Adrenal gland (tissue), 12 donors: ENCODE measurements around the gene OPRM1. TPM values are rescaled to one million over a fixed set of nuclear protein-coding genes. Genes with fewer than 3 reads are reported as not detected.

Experiments
- DNase-seq, 7 donors: peaks; one replicate each; pipeline ENCODE4 v3.0.0-alpha.2; 2019 to 2020
- H3K27ac ChIP-seq, 5 donors: fragments of 200-600 bp; sonication (generic) in 4 of 5; 1 replicate in 3 of 5; 2 replicates in 2 of 5; pipeline versions ENCODE4 v1.5.1 to v1.8.0; 2016 to 2020; ENCODE audit warnings: mild to moderate bottlenecking in 1 of 5
- H3K27me3 ChIP-seq: fragments of 200-600 bp; 2 replicates; pipeline ENCODE4 v1.8.0; 2021
- H3K36me3 ChIP-seq, 2 donors: fragments of 200-600 bp; replicated peaks in 1 of 2; 1 replicate in 1 of 2; 2 replicates in 1 of 2; pipeline versions ENCODE4 v1.5.1 to v1.8.0; 2018 to 2022
- H3K4me1 ChIP-seq, 2 donors: fragments of 200-600 bp; replicated peaks in 1 of 2; 1 replicate in 1 of 2; 2 replicates in 1 of 2; pipeline versions ENCODE4 v1.5.1 to v1.8.0; 2018 to 2021
- H3K4me3 ChIP-seq, 4 donors: fragments of 200-600 bp; sonication (generic) in 3 of 4; one replicate each; pipeline ENCODE4 v1.5.1; 2016 to 2018
- H3K9me3 ChIP-seq, 3 donors: fragments of 200-600 bp; sonication (generic) in 1 of 3; replicated peaks in 1 of 3; 1 replicate in 2 of 3; 2 replicates in 1 of 3; pipeline versions ENCODE4 v1.5.1 to v1.8.0; 2016 to 2021
- POLR2A ChIP-seq, 2 donors: fragments of 450-650 bp; IDR thresholded peaks; one replicate each; pipeline ENCODE4 v1.6.1; 2017; ENCODE audit warnings: antibody characterized with exemption in 2 of 2, mild to moderate bottlenecking in 2 of 2, moderate library complexity in 1 of 2
- WGBS, 4 donors: extraction: QIAGEN DNeasy Blood & Tissue Kit in 2 of 4; methylation state at CpG; one replicate each; pipeline versions ENCODE4 v1.1.5 to v1.1.7; 2013 to 2017; 5-methylcytosine and 5-hydroxymethylcytosine counted together
- intact Hi-C, 2 donors: fragments of 100-400 bp; cut with DNase I; formaldehyde crosslinking; loops; one replicate each; pipeline versions ENCODE4 v1.14.1 to v1.15.0; 2022 to 2023
- polyA plus RNA-seq, 3 donors: library from polyadenylated mRNA; stranded (reverse); fragments of 200-250 nt in 2 of 3; fragments of 350-450 nt in 1 of 3; fragmentation: Illumina TruSeq in 1 of 3; extraction: RNeasy Lipid Tissue Mini Kit (QIAGEN cat#74804) in 1 of 3; gene quantifications; one replicate each; pipeline ENCODE4 v1.2.3, GENCODE V29; 2013 to 2014
- total RNA-seq, 9 donors: library from RNA; depleted of rRNA in 4 of 9; stranded (reverse); fragments of >200 nt in 4 of 9; fragments of 120-200 nt in 1 of 9; fragmentation: NEBNext Ultra II Directional in 1 of 9; extraction: Animal tissue kit (Norgen Biotek cat#: 25700) in 1 of 9; gene quantifications; one replicate each; pipeline versions ENCODE4 v1.1.0 to v1.2.4, GENCODE V29; 2013 to 2023
- TF ChIP-seq, protein P1 (sequence below), 6 experiments: fragments of 450-650 bp in 4 of 6; fragments of 200-600 bp in 2 of 6; sonication (generic) in 1 of 6; IDR thresholded peaks; 1 replicate in 5 of 6; 2 replicates in 1 of 6; pipeline versions ENCODE4 v1.5.1 to v1.8.0; 2016 to 2021; ENCODE audit warnings: antibody characterized with exemption in 6 of 6, mild to moderate bottlenecking in 2 of 6, moderate library complexity in 1 of 6
- donor health status: healthy with polysubstance abuse.
- donor health status: Bipolar disorder and iron deficiency.
- donor health status: DM: yes; HTN: yes; CAD: no.
- donor health status: DM: no; HTN: no; CAD: no.
- donor health status: DM: no; HTN: no; CAD: no.
- donor health status: DM: yes; HTN: yes; CAD: no.

Gene OPRM1
- total and polyA plus RNA-seq, 12 donors, result 0.19 to 3.5 (median 1.0) TPM; not detected in 4

- Histone ChIP-seq H3K9me3 (no peaks in the 10 kb centered on the region), H3K27ac (no peak overlapping the region), H3K27me3 (no peaks in the 10 kb centered on the region), H3K4me3 (no peak overlapping the region), H3K4me1 (peaks cover 0 to 3% of the 10 kb centered on the region in 2 donors), H3K36me3 (no peaks in the 10 kb centered on the region)
- 20 to 38% (median 35%) methylated on average over 9 to 11 of the region's 11 CpGs for WGBS, 4 donors
- no peak for TF ChIP-seq POLR2A (IDR thresholded peaks at IDR 0.05)
- TF ChIP-seq, protein P1, sequence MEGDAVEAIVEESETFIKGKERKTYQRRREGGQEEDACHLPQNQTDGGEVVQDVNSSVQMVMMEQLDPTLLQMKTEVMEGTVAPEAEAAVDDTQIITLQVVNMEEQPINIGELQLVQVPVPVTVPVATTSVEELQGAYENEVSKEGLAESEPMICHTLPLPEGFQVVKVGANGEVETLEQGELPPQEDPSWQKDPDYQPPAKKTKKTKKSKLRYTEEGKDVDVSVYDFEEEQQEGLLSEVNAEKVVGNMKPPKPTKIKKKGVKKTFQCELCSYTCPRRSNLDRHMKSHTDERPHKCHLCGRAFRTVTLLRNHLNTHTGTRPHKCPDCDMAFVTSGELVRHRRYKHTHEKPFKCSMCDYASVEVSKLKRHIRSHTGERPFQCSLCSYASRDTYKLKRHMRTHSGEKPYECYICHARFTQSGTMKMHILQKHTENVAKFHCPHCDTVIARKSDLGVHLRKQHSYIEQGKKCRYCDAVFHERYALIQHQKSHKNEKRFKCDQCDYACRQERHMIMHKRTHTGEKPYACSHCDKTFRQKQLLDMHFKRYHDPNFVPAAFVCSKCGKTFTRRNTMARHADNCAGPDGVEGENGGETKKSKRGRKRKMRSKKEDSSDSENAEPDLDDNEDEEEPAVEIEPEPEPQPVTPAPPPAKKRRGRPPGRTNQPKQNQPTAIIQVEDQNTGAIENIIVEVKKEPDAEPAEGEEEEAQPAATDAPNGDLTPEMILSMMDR (IDR thresholded peaks at IDR 0.05), result peak; percentile 49 to 78 (median 64)
- DNase-seq, result no peak
- intact Hi-C loops, result loop anchor here (5.0 kb wide), 1 partner anchor 125 kb away; no protein-coding TSS in a partner anchor
Observed at GRCh38 chr6:154276810-154277628, 238.0 kb downstream of the OPRM1 start.

DNA sequence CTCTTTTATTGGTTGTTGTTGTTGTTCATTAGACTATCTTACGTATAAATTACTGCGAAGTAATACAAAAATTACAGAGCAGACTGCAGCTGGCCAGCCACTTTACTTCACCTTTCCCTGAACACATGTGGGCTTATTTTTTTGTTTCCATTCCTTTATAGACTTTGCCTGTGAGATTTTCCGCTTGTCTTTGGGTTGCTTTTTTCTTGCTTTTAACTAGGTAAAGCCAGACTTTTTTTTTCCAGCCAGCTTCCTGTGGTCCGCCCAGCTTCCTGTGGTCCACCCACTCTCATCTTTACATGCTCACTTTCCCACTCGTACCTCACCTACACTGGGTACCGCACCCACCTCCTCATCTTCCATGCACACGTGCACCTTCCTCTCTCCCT is 238.6 kb downstream of the OPRM1 start:
- Histone ChIP-seq H3K27me3 (no peaks in the 10 kb centered on the region), H3K4me1 (peaks cover 0 to 3% of the 10 kb centered on the region in 2 donors), H3K9me3 (no peaks in the 10 kb centered on the region), H3K36me3 (no peaks in the 10 kb centered on the region), H3K4me3 (no peak overlapping the region), H3K27ac (no peak overlapping the region)
- DNase-seq, result no peak
- WGBS, 4 donors, result 59 to 68% (median 62%) methylated on average over 7 of the region's 7 CpGs
- intact Hi-C loops, result loop anchor here (5.0 kb wide), 1 partner anchor 125 kb away; no protein-coding TSS in a partner anchor
- no peak for TF ChIP-seq POLR2A (IDR thresholded peaks at IDR 0.05)
- TF ChIP-seq, protein P1 (IDR thresholded peaks at IDR 0.05), result no peak

GRCh38 chr6:154280521-154280920 is 241.5 kb downstream of the OPRM1 start:
- Histone ChIP-seq H3K36me3 (no peaks in the 10 kb centered on the region), H3K4me1 (peaks cover 0 to 3% of the 10 kb centered on the region in 2 donors), H3K4me3 (no peak overlapping the region), H3K27ac (no peak overlapping the region), H3K27me3 (no peaks in the 10 kb centered on the region), H3K9me3 (no peaks in the 10 kb centered on the region)
- TF ChIP-seq, protein P1 (IDR thresholded peaks at IDR 0.05), result no peak
- TF ChIP-seq POLR2A (IDR thresholded peaks at IDR 0.05), result no peak
- intact Hi-C loops, result no loop called here
- WGBS, 4 donors, result 75 to 80% (median 78%) methylated on average over 2 of the region's 2 CpGs
- DNase-seq, result no peak

DNA sequence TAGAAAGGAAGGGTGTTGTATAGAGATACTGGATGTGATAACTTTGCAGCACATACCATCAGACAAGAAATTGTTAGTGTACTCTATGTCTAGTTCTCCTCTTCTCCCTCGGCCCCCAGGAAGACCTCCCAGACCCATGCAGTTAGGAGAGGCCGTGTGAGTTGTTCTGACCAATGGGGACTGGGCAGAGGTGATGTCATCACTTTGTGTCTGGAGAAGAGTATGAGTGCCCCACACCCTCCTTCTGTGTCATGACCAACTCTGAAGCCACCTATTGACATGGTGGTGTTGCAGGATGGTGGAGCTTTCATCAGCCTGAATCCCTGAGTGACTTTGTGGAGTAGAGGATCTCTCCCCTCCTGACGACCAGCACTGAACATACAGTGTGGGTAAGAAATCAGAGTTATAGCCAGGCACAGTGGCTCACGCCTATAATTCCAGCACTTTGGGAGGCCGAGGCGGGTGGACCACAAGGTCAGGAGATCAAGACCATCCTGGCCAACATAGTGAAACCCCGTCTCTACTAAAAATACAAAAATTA is 245.3 kb downstream of the OPRM1 start:
- H3K9me3 ChIP-seq, result no peaks in the 10 kb centered on the region
- 87 to 96% (median 92%) methylated on average over 3 to 7 of the region's 7 CpGs for WGBS, 4 donors
- intact Hi-C loops, result no loop called here
- H3K27ac ChIP-seq, result no peak overlapping the region
- no peaks in the 10 kb centered on the region for H3K27me3 ChIP-seq
- H3K4me1 ChIP-seq, result no peaks in the 10 kb centered on the region
- TF ChIP-seq, protein P1 (IDR thresholded peaks at IDR 0.05), result no peak
- no peak for TF ChIP-seq POLR2A (IDR thresholded peaks at IDR 0.05)
- no peak overlapping the region for H3K4me3 ChIP-seq
- DNase-seq, result no peak
- no peaks in the 10 kb centered on the region for H3K36me3 ChIP-seq
